ENCODE measurements around the gene GALNT2. TPM values are rescaled to one million over a fixed set of nuclear protein-coding genes. Genes with fewer than 3 reads are reported as not detected.

Gene GALNT2
- total and polyA plus RNA-seq, 7 donors, result 43.7 to 88.7 (median 75.7) TPM

- TF ChIP-seq, protein P1, sequence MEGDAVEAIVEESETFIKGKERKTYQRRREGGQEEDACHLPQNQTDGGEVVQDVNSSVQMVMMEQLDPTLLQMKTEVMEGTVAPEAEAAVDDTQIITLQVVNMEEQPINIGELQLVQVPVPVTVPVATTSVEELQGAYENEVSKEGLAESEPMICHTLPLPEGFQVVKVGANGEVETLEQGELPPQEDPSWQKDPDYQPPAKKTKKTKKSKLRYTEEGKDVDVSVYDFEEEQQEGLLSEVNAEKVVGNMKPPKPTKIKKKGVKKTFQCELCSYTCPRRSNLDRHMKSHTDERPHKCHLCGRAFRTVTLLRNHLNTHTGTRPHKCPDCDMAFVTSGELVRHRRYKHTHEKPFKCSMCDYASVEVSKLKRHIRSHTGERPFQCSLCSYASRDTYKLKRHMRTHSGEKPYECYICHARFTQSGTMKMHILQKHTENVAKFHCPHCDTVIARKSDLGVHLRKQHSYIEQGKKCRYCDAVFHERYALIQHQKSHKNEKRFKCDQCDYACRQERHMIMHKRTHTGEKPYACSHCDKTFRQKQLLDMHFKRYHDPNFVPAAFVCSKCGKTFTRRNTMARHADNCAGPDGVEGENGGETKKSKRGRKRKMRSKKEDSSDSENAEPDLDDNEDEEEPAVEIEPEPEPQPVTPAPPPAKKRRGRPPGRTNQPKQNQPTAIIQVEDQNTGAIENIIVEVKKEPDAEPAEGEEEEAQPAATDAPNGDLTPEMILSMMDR (IDR thresholded peaks at IDR 0.05), result no peak
These were observed 1.5 kb downstream of the GALNT2 start for GRCh38 chr1:230068621-230068873.

DNA sequence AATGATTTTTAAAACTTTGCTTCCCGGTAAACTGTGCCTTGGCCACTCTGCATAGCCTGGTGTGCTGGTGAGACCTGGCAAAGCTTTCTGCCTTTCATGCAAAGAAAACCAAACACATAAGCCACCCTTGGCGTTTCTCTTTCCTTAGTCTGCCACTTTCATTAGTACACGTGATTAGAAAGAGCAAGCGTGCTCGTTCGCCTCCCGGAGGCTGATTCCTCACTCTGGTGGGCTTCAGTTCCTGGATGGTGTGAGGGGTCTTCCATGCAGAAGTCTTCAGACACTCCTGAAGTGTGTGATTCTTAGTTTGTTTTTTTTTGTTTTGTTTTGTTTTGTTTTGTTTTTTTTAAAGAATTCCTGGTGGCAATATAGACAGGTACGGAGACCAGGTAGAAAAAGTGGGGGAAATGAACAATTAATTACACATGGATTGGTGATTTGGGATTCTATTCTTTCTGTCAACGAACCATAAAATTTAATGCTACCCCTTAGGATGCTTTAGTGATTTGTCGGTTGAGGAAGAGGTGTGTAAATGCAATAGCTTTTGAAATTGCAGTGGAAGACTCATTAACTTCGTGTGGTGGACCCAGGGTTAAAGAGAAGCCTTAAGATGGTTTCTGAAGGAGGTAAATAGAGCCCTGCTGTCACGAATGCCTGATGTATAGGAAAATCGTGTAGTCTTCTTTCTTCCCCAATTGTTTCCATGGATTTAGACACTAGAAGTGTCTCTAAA, 2.1 kb downstream of the GALNT2 start:
- 40 to 60% (median 44%) methylated on average over 13 of the region's 13 CpGs for WGBS, 3 donors
- peak overlapping the region; percentile 89 for H3K27ac ChIP-seq
- no peaks in the 10 kb centered on the region for H3K36me3 ChIP-seq (ENCODE audit: insufficient read depth in 1 of 2, low read depth in 1 of 2)
- no peaks in the 10 kb centered on the region for H3K9me3 ChIP-seq
- no peaks in the 10 kb centered on the region for H3K27me3 ChIP-seq (ENCODE audit: insufficient read depth in 3 of 3, low read length in 2 of 3)
- no peak for DNase-seq
- TF ChIP-seq, protein P1 (IDR thresholded peaks at IDR 0.05), result no peak
- no peak for ATAC-seq
- H3K4me1 ChIP-seq, result peaks cover 53% of the 10 kb centered on the region
- H3K4me3 ChIP-seq, result peak overlapping the region; percentile 95
- intact Hi-C loops (cut with DNase I), result loop anchor here (2.0 to 10.0 kb wide), 8 partner anchors 36 to 414 kb away; no protein-coding TSS in a partner anchor

More at GRCh38 chr1:230068621-230068873, 1.5 kb downstream of the GALNT2 start:
- 20 to 33% (median 21%) methylated on average over 9 of the region's 9 CpGs for WGBS, 3 donors
- DNase-seq (no peak), ATAC-seq (no peak)
- Histone ChIP-seq H3K4me1 (peaks cover 48% of the 10 kb centered on the region), H3K27ac (peak overlapping the region; percentile 89), H3K27me3 (ENCODE audit: insufficient read depth in 3 of 3, low read length in 2 of 3) (no peaks in the 10 kb centered on the region), H3K36me3 (ENCODE audit: insufficient read depth in 1 of 2, low read depth in 1 of 2) (no peaks in the 10 kb centered on the region), H3K4me3 (peak overlapping the region; percentile 95), H3K9me3 (no peaks in the 10 kb centered on the region)
- intact Hi-C loops (cut with DNase I), result loop anchor here (2.0 to 10.0 kb wide), 8 partner anchors 36 to 414 kb away; no protein-coding TSS in a partner anchor

GRCh38 chr1:230069796-230070195, 2.8 kb downstream of the GALNT2 start:
- intact Hi-C loops (cut with DNase I), result loop anchor here (2.0 to 10.0 kb wide), 8 partner anchors 35 to 415 kb away; no protein-coding TSS in a partner anchor
- DNase-seq (no peak), ATAC-seq (peak in 2 of 4 donors; percentile 19 to 23)
- Histone ChIP-seq H3K9me3 (no peaks in the 10 kb centered on the region), H3K4me3 (peak overlapping the region; percentile 95), H3K4me1 (peaks cover 60% of the 10 kb centered on the region), H3K27me3 (ENCODE audit: insufficient read depth in 3 of 3, low read length in 2 of 3) (no peaks in the 10 kb centered on the region), H3K36me3 (ENCODE audit: insufficient read depth in 1 of 2, low read depth in 1 of 2) (no peaks in the 10 kb centered on the region), H3K27ac (peak overlapping the region; percentile 89)
- TF ChIP-seq, protein P1 (IDR thresholded peaks at IDR 0.05), result no peak
- WGBS, 3 donors, result 40 to 64% (median 46%) methylated on average over 4 of the region's 4 CpGs

DNA sequence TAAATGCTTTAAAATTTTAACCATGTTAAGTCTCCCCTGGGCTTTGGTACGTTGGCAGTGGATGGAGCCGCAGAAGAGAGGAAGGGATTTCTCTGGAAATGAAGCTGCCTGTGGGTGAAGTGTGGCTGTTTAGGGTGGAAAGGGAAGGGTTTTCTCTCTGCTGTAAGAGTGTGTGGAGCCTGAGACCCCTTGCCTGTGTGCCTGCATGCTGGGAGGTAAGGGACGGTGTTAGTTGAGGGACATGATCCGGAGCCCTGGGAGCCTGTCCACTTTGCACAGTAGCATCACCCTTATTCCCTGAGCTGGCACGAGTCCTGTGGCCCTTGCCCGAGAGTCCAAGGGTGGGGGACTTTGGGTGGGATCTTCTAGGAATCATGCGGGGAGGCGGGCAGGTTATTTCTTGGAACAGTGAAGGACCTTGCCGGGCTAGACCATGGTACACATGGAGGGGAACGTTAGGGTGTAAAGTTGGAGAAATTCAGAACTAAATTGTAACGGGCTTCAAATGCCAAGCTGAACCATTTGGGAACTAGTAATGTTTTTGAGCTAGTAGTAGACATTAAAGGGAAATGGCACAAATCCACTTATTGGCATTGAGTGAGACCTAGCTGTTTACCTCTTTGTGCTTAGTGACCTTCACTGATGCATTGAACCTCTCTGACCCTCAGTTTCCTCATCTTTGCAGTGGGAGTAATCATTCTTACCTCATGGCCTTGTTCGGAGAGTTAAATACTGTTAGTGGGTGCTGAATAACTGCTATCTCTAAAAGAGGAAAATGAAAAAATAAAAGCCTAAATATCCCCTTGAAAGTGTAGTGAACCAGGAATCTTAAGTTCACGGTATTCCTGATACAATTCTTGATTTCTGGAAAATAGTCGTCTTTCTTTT, 3.5 kb downstream of the GALNT2 start:
- Histone ChIP-seq H3K27me3 (ENCODE audit: insufficient read depth in 3 of 3, low read length in 2 of 3) (no peaks in the 10 kb centered on the region), H3K27ac (peak overlapping the region; percentile 91), H3K36me3 (ENCODE audit: insufficient read depth in 1 of 2, low read depth in 1 of 2) (no peaks in the 10 kb centered on the region), H3K4me3 (peak overlapping the region; percentile 95), H3K9me3 (no peaks in the 10 kb centered on the region), H3K4me1 (peaks cover 63% of the 10 kb centered on the region)
- DNase-seq (no peak), ATAC-seq (no peak)
- WGBS, 3 donors, result 86 to 95% (median 88%) methylated on average over 14 of the region's 14 CpGs
- intact Hi-C loops (cut with DNase I), result no loop called here
- TF ChIP-seq, protein P1 (IDR thresholded peaks at IDR 0.05), result no peak

Measured in psoas muscle (tissue), 8 donors.